HepG2 (cell line): ENCODE data around the gene LYPD3. TPM values are rescaled to one million over a fixed set of nuclear protein-coding genes. Genes with fewer than 3 reads are reported as not detected.

Experiments used
- GATAD1 ChIP-seq: IDR thresholded peaks from 2 replicates; pipeline ENCODE4 v1.6.1; 2016; ENCODE audit warnings: missing genetic modification reagents, missing compliant biosample characterization
- KDM4B ChIP-seq: sonication (generic); formaldehyde crosslinking; IDR thresholded peaks from 2 replicates; pipeline ENCODE4 v1.4.0; 2020; ENCODE audit warnings: missing genetic modification reagents
- MXD4 ChIP-seq: IDR thresholded peaks from 2 replicates; pipeline ENCODE4 v1.6.1; 2016; ENCODE audit warnings: mild to moderate bottlenecking, missing biosample characterization, missing genetic modification reagents
- ZNF33B ChIP-seq: sonication (generic); formaldehyde crosslinking; IDR thresholded peaks from 2 replicates; pipeline ENCODE4 v1.5.1; 2020; ENCODE audit warnings: mild to moderate bottlenecking, missing genetic modification reagents
- ZNF574 ChIP-seq: sonication (generic); formaldehyde crosslinking; IDR thresholded peaks from 2 replicates; pipeline ENCODE4 v1.4.0; 2020; ENCODE audit warnings: missing genetic modification reagents
- ZNF646 ChIP-seq: sonication (generic); formaldehyde crosslinking; IDR thresholded peaks from 2 replicates; pipeline ENCODE4 v1.9.0; 2021; ENCODE audit warnings: mild to moderate bottlenecking, missing genetic modification reagents
- polyA plus RNA-seq, 8 experiments: library from polyadenylated mRNA; depleted of rRNA in 3 of 8; stranded (reverse) in 7 of 8; unstranded in 1 of 8; fragments of >200 nt; fragmentation: Illumina TruSeq in 4 of 8; extraction: Trizol in 4 of 8; gene quantifications; 2 replicates each; pipeline versions ENCODE4 v1.2.1 to v1.2.3, GENCODE V29; 2011 to 2016; ENCODE audit warnings: low read depth in 4 of 8, missing spikeins in 1 of 8, mixed read lengths in 1 of 8; ENCODE audit not compliant: insufficient read depth in 1 of 8
- total RNA-seq, 5 experiments: library from RNA; depleted of rRNA; stranded (reverse); fragments of >200 nt; fragmentation: Illumina TruSeq; extraction: Trizol; gene quantifications; 2 replicates each; pipeline ENCODE4 v1.2.3, GENCODE V29; 2016; ENCODE audit warnings: low read depth in 1 of 5
- TF ChIP-seq, protein P1 (sequence below): sonication (generic); formaldehyde crosslinking; IDR thresholded peaks from 2 replicates; pipeline ENCODE4 v1.4.0; 2020; ENCODE audit warnings: missing genetic modification reagents, borderline replicate concordance
- TF ChIP-seq, protein P2 (sequence below): sonication (generic); IDR thresholded peaks from 2 replicates; pipeline ENCODE4 v1.6.1; 2016; ENCODE audit warnings: low read depth, borderline replicate concordance
- TF ChIP-seq, protein P3 (sequence below): sonication (generic); formaldehyde crosslinking; IDR thresholded peaks from 2 replicates; pipeline ENCODE4 v1.9.0; 2022; ENCODE audit warnings: missing genetic modification reagents, mild to moderate bottlenecking, borderline replicate concordance

The LYPD3 gene
- total and polyA plus RNA-seq, 2 of the 13 experiments (the other 11 are each of a cell fraction or from before 2014, with no cell fraction given), result 0.51 to 1.5 TPM

DNA sequence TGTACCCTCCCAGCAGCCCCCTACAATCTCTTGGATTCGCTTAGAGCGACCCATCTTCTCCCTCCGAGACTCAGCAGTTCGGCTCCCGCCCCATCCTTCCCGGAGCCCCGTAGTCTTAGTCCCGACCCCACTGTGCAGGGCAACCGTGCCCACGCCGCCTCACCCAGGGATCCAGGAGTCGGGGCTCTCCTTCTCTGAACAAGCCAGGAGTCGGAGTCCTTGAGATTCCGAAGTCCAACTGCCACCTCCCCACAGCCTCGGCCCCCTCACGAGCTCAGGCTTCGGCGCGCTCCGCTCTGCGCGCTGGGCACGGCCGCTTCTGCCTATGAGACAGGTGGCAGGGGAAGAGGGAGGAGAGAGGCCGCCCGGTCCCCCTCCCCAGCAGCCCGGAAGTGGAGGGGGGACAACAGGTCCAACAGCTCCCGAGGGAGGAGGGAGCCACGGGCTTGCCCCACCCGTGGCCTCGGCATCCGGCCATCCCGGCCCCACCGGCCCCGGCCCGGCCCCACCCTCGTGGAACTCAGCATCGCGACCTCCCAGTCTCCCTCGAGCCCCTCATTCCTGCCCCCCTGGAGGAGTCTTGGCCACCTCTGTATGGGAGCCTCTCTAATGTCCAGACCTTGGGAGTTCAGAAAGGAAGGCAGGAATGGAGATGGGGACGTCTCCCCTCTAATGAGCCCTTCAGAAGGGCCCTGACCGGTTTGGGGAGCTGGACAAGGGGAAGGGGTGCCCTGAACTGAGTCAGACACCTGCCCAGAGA is 39.2 kb upstream of the LYPD3 start, which contains the start of gene PHLDB3 (continued):
- TF ChIP-seq ZNF33B (CRISPR knock-in tag) (no peak), ZNF574 (peak; percentile 16; the same call in 1 of the 2 replicates), GATAD1 (CRISPR knock-in tag) (peak; percentile 43; the same call in 1 of the 2 replicates), KDM4B (no peak), ZNF646 (CRISPR knock-in tag) (no peak), MXD4 (CRISPR knock-in tag) (0 out of 2 replicates have a peak, but pooled peaks have one; percentile 16)
- TF ChIP-seq, protein P1, sequence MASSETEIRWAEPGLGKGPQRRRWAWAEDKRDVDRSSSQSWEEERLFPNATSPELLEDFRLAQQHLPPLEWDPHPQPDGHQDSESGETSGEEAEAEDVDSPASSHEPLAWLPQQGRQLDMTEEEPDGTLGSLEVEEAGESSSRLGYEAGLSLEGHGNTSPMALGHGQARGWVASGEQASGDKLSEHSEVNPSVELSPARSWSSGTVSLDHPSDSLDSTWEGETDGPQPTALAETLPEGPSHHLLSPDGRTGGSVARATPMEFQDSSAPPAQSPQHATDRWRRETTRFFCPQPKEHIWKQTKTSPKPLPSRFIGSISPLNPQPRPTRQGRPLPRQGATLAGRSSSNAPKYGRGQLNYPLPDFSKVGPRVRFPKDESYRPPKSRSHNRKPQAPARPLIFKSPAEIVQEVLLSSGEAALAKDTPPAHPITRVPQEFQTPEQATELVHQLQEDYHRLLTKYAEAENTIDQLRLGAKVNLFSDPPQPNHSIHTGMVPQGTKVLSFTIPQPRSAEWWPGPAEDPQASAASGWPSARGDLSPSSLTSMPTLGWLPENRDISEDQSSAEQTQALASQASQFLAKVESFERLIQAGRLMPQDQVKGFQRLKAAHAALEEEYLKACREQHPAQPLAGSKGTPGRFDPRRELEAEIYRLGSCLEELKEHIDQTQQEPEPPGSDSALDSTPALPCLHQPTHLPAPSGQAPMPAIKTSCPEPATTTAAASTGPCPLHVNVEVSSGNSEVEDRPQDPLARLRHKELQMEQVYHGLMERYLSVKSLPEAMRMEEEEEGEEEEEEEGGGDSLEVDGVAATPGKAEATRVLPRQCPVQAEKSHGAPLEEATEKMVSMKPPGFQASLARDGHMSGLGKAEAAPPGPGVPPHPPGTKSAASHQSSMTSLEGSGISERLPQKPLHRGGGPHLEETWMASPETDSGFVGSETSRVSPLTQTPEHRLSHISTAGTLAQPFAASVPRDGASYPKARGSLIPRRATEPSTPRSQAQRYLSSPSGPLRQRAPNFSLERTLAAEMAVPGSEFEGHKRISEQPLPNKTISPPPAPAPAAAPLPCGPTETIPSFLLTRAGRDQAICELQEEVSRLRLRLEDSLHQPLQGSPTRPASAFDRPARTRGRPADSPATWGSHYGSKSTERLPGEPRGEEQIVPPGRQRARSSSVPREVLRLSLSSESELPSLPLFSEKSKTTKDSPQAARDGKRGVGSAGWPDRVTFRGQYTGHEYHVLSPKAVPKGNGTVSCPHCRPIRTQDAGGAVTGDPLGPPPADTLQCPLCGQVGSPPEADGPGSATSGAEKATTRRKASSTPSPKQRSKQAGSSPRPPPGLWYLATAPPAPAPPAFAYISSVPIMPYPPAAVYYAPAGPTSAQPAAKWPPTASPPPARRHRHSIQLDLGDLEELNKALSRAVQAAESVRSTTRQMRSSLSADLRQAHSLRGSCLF (CRISPR knock-in tag), result no peak
- TF ChIP-seq, protein P2, sequence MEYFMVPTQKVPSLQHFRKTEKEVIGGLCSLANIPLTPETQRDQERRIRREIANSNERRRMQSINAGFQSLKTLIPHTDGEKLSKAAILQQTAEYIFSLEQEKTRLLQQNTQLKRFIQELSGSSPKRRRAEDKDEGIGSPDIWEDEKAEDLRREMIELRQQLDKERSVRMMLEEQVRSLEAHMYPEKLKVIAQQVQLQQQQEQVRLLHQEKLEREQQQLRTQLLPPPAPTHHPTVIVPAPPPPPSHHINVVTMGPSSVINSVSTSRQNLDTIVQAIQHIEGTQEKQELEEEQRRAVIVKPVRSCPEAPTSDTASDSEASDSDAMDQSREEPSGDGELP, result peak; percentile 34; the same call in 1 of the 2 replicates
- TF ChIP-seq, protein P3, sequence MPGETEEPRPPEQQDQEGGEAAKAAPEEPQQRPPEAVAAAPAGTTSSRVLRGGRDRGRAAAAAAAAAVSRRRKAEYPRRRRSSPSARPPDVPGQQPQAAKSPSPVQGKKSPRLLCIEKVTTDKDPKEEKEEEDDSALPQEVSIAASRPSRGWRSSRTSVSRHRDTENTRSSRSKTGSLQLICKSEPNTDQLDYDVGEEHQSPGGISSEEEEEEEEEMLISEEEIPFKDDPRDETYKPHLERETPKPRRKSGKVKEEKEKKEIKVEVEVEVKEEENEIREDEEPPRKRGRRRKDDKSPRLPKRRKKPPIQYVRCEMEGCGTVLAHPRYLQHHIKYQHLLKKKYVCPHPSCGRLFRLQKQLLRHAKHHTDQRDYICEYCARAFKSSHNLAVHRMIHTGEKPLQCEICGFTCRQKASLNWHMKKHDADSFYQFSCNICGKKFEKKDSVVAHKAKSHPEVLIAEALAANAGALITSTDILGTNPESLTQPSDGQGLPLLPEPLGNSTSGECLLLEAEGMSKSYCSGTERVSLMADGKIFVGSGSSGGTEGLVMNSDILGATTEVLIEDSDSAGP (CRISPR knock-in tag), result peak; percentile 58; the same call in 1 of the 2 replicates
